Embryonic facial prominence (tissue), 1 donor: ENCODE results near the gene OR52I2.

Source experiments
- DNase-seq: peaks from one replicate; pipeline ENCODE4 v3.0.0-alpha.2; 2016; ENCODE audit errors: extremely low spot score

Gene OR52I2

DNA sequence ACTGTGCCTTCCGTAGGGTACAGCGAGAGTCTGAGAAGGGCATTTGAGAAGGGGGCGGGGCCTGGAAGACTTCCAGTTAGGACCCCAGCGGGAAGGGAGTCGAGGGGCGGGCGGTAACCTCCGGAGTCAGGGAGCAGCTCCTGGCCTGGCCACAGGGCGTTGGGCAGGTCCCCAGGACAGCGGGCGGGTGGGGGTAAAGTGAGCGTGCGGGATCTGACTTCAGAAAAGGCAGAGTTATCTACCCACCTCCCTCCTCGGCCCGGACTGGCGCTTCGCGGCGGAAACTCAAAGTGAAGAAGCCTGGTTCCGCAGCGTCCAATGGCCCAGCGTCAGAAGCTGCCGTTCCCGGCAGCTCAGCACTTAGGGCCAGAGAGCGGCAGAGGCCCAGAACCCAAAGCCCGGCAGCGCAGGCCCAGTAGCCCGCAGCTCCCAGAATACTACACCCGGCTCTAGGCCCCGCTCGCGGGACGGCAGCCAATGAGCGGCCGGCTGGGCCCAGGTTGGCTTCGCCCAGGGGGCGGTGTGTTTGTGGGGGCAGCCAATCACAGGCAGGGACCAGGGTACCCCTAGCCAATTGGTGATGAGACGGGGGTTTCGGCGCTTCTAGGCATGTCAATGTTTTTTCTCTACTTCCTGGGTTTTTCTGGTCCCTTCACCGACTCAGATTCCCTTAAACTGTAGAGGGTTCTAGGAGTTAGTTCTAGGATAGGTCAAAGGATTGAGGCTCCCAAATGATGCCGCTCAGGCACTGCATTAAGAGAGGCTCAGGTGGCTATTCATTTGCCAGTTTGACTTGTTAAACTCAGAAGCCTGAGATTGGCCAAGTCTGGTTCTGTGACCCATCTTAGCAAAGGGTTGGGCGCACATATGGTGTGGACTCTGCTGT, 26.5 kb downstream of the OR52I2 start, which contains the start of gene TRIM68:
TSS of gene TRIM68 (minus strand) at position 451 of the 886 bp plus-strand sequence. CDS start 2,727 bp downstream, outside the sequence.
- peak; percentile 86 for DNase-seq

DNA sequence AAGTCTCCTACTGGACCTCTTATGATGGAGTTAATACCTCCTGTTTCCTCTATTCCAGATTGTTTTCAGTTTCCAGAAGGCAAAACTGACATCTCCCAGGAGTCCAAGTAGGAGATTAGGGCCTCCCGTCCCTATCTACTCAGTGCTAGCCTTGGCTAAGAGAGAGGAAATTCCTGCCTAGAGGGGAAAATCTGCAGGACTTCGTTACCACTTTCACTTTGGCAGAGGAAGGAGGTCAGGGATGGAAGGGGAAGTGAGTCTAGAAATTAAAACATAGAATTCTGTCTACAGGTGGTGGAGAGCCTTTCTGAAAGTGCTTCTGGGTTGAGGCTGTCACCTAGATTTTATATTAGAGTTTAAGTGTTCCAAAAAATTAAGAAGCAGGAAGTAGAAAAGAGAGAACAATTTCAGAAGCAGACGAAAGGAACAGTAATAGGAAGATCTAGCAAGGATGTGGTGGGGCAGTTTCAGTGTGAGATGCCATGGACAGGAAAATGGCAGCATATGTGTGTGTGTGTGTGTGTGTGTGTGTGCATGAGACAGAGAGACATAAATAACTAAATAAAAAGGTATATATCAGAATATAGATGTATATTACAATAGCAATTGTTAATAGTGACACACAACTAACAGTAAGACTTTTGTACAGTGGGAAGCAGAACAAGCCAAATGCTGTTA, 28.9 kb downstream of the OR52I2 start:
- DNase-seq, result no peak

DNA sequence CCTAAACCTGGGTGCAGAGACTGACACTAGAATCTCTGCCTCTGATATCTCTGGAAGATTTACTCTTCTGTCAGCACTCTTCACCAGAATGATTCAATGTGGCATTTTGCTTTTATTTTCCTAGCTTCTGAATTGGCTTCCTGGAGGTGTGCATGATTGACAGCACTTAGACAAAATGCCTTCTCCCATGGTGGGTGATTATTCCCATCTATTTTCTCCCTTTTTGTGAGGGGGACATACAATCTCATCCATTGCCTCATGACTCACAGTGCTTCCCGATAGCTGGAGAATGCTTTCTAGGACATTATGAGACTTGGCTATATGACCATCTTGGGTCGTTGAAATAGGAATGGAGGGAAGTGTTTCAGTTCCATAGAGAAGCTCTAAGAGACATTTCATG, 30.4 kb downstream of the OR52I2 start:
- DNase-seq, result no peak

DNA sequence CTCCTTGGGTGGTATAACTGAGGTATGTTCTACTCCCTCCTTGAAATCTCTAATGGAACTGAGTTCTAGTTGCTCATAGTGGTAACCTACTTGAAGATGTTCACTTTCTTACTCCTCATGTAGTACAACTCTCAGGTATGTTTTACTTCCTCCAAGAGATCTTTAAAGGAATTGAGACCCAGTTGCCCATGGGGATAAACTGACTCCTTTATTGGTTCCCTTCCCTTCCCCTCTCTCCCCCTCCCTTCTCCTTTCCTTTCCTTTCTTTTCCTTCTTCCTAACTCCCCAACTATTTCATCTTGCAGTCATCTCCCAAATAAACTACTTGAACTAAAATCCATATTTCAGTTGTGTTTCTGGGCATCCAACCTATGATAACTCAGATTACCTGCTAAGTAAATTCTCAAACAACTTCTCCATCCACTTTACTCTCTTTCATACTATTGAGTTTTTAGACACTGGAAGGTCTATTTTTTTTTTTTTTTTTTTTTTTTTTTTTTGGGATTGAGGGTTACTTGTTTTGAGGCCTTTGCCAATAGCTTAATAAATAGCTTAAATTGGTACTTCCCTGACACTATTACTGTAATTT, 34.4 kb downstream of the OR52I2 start:
- DNase-seq, result no peak

DNA sequence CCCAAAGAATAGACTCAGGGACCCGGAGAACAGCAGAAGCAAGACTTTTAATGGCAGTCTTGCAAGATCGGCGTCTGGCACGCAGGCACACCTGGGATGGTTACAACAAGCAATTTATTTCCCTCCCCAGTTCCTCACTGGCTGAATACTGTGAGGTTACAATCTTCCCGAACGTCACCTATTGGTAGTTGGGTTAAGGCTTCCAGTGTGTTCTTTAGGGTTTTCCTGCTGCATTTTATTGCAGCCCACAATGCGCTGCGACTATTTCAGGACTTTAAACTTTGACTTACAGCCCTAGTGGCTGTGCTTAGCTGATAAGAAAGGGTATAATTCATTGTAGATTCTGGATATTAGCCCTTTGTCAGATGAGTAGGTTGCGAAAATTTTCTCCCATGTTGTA, 38.0 kb downstream of the OR52I2 start:
- DNase-seq, result no peak

DNA sequence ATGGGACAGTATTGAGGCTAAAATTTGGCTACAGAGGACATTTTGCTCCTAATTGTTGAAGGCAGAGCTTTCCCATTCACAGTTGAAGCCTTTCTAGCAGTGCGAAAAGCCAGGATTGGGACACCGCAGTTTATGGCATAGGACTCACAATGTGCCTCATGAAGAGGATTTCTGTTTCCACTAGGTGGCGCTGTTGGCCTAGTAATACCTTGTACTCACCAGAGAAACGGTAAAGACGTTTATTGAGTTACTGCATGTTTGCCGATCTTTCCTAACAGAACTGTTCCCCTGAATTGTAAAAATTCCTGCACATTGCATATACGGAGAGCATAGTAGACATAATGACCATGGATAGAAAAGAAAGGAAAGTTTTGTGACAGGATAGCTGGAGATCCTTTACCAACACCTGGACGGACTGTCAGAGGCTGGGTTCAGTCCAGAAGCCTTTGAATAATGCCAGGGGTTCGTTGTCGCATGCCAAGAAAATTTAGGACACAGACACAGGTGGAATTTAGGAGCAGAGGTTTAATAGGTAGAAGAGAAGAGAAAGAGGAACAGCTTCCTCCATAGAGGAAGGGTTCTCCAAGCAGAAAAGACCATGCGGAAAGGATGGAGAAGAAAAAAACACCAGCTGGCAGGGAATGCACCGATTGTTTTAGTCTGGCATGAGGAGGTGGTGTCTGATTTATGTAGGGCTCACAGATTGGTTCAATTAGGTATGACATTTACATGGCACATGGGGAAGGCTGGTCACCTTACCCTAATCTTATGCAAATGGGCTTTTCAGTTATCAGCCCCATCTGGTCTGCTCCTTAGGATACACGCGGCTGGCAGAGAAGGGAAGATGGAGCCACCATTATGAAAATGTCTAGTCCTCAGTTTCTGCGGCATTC, 44.9 kb downstream of the OR52I2 start:
- DNase-seq, result peak; percentile 13

DNA sequence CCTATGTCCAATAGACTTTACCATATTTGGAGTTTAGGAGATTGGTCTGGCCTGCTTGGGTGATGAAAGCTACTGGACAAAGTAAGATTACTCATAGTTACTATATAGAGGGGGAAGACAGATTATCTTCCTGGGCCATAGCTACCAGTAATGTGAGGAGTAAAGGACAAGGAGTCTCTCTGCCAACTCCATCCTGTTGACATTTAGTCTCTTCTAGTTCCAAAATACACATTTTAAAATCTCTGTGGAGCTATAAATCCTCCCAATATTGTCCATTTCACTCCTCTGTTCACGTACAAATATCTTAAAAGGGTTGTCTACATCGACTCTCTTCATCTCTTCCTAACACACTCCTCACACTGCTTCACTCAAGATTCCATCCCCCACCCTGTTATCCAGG, 54.6 kb downstream of the OR52I2 start:
- no peak for DNase-seq

DNA sequence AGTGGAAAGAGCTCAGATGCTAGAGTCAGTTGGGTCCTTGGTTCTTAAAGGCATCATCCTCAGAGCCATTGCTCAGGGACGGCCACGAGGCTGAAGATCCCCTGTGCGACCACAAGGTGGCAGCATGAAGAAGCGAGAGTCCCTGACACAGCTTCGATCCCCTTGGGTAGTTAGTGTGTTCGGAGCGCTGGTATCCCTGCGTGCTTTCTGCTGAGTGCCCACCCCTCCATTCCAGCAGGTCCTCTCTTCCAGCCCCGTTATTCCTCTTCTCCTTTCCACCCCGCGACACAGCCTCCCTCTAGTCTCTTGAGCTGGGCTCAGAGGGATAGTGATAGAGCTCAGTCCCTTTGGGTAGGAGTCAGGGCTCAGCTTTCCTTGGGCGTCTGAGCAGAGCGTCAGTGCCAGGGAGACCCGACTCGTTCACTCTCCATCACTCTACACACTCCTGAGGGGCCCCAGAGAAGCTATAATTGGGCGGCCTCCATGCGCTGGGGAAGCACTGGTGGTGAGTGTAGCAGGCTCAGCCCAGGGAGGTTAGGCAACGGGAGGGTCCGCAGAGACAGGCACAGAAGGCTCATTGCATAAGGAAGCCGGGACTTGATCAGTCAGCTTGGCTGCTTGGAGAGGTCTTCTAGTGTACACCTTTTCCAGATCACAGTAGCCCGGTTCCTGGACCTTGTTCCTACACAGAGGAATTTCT, 55.6 kb downstream of the OR52I2 start, which contains the start of gene OR51D1:
TSS of gene OR51D1 (plus strand) at position 516 of the 700 bp plus-strand sequence. CDS start 2,314 bp downstream, outside the sequence.
- peak; percentile 16 for DNase-seq

DNA sequence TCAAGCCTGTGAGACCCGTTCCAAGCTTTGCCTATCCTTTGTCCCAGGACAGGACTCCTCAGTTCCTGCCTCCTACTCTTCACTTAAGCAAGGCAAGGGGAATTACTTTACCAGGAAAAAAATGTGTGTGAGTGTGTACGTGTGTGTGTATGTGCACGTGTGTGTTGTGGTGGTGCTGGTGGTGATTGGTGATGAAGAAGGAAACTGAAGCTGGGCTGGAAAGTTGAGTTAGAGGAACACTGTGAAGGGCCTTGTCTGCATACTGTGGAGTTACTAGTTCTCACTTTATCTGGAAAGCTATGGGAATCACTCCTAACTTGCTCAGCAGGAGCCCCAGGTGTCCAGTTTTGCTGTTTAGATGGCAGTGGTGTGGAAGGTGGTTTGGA, 56.1 kb downstream of the OR52I2 start:
- DNase-seq, result no peak

DNA sequence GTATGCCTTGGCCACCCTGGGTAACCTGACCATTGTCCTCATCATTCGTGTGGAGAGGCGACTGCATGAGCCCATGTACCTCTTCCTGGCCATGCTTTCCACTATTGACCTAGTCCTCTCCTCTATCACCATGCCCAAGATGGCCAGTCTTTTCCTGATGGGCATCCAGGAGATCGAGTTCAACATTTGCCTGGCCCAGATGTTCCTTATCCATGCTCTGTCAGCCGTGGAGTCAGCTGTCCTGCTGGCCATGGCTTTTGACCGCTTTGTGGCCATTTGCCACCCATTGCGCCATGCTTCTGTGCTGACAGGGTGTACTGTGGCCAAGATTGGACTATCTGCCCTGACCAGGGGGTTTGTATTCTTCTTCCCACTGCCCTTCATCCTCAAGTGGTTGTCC, 58.4 kb downstream of the OR52I2 start:
- no peak for DNase-seq

DNA sequence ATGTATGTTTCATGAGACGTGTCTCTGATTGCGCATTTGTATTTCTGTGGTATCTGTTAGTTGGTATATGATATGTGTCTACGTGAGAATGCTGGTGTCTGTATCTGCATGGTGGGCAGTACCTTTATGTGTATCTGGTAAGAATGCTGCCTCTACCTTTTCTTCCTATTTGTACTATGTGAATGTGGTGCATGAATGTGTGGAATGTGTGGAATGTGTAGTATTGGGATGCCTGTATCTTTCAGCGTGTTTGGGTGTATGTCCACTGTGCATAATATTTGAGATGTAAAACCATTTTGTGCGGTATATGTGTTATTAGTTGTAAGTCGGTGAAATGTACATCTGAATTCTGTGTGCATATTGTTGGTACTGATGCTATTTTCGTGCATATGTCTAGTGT, 60.0 kb downstream of the OR52I2 start:
- no peak for DNase-seq

DNA sequence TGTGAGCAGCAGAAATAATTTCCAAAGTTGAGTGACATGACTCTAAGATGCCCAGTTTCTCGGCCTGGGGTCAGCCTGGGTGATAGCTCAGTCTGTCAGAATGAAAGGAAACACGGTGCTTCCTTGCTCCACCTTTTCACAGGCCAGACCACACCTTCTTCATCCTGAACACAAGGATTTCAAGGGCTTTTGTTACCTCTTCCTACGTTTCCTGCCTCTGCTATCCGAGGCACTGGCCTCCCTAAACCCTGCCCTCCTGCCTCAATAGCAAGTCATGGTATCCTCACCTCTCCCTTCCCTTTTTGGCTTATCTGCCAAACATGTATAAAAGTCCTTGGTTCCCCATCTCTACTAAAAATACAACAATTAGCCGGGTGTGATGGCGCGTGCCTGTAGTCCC, 60.5 kb downstream of the OR52I2 start:
- no peak for DNase-seq
